Measurements from ENCODE around the gene PPM1B.
"Not testable (repeated sequence)": the region's sequence is repeated elsewhere in the genome, so short reads cannot be mapped to it uniquely, and the experiment has no call there.

Gene PPM1B

DNA sequence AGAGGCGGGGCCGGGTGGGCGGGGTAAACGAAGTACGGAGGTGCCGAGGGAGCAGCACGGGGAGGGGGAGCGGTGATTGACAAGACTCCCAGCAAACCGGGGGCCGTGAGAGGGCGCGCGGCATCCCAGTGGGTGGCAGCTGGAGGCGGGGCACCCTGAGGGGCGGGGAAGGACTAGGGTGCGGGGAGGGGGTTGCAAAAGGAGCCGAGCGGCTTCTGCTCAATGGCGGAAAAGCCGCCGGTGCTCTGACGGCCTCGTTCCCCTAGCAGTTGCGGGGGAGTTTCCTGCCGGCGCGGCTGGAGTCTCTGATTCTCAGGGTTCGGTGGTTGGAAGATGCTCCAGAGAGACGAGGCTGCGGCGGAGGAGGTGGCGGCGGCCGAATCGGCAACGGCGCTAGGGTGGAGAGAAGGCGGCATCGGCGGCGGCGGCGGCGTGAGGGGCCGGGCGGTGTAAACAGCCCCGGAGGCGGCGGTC lies at the start of gene PPM1B:
PPM1B (plus strand) TSS at position 195 of the 474 bp plus-strand sequence. CDS start 32,325 bp downstream, outside the sequence.
- Histone ChIP-seq H3K9me3 (ENCODE audit: low read length) (no peaks in the 10 kb centered on the region), H3K4me3 (ENCODE audit: low read length) (peak within 1 kb of the TSS; percentile 94), H3K27me3 (ENCODE audit: insufficient read depth, low read length) (no peaks in the 10 kb centered on the region), H2AFZ (ENCODE audit: low read depth, low read length) (peak within 1 kb of the TSS; percentile 67), H3K4me1 (ENCODE audit: insufficient read depth, low read length) (peaks cover 7% of the 10 kb centered on the region), H3K36me3 (ENCODE audit: insufficient read depth, low read length) (no peaks in the 10 kb centered on the region)

DNA sequence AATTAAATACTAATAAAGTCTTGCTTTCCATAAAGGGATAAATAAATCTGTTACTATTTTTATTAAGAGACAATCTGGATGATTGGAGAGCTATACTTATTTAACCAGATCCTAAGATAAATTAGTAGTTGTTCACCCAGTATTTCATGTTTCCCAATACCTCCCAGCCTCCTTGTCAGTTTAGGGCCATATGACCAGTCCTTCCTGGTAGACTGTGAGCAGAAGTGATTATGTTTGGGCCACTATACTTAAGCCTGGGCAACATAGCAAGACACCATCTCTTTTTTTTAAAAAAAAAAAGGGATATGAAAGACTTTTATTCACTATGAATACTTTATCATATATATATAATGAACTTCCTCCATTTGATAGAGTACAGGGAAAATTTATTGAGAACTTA lies 48.8 kb upstream of the PPM1B start:
- no peaks in the 10 kb centered on the region for H3K9me3 ChIP-seq (ENCODE audit: low read length)
- H3K27me3 ChIP-seq (ENCODE audit: insufficient read depth, low read length), result no peaks in the 10 kb centered on the region
- no peak overlapping the region for H3K4me3 ChIP-seq (ENCODE audit: low read length)
- no peak overlapping the region for H2AFZ ChIP-seq (ENCODE audit: low read depth, low read length)
- no peaks in the 10 kb centered on the region for H3K36me3 ChIP-seq (ENCODE audit: insufficient read depth, low read length)
- no peaks in the 10 kb centered on the region for H3K4me1 ChIP-seq (ENCODE audit: insufficient read depth, low read length)

- Histone ChIP-seq H2AFZ (ENCODE audit: low read depth, low read length) (no peak overlapping the region), H3K4me3 (ENCODE audit: low read length) (no peak overlapping the region), H3K36me3 (ENCODE audit: insufficient read depth, low read length) (no peaks in the 10 kb centered on the region), H3K9me3 (ENCODE audit: low read length) (no peaks in the 10 kb centered on the region), H3K4me1 (ENCODE audit: insufficient read depth, low read length) (no peaks in the 10 kb centered on the region), H3K27me3 (ENCODE audit: insufficient read depth, low read length) (no peaks in the 10 kb centered on the region)
These were observed 48.2 kb upstream of the PPM1B start for GRCh38 chr2:44120428-44120827.

GRCh38 chr2:44121899-44122298 lies 46.8 kb upstream of the PPM1B start:
- H3K9me3 ChIP-seq (ENCODE audit: low read length), result no peaks in the 10 kb centered on the region
- no peak overlapping the region for H2AFZ ChIP-seq (ENCODE audit: low read depth, low read length)
- no peaks in the 10 kb centered on the region for H3K27me3 ChIP-seq (ENCODE audit: insufficient read depth, low read length)
- no peak overlapping the region for H3K4me3 ChIP-seq (ENCODE audit: low read length)
- no peaks in the 10 kb centered on the region for H3K36me3 ChIP-seq (ENCODE audit: insufficient read depth, low read length)
- H3K4me1 ChIP-seq (ENCODE audit: insufficient read depth, low read length), result no peaks in the 10 kb centered on the region

DNA sequence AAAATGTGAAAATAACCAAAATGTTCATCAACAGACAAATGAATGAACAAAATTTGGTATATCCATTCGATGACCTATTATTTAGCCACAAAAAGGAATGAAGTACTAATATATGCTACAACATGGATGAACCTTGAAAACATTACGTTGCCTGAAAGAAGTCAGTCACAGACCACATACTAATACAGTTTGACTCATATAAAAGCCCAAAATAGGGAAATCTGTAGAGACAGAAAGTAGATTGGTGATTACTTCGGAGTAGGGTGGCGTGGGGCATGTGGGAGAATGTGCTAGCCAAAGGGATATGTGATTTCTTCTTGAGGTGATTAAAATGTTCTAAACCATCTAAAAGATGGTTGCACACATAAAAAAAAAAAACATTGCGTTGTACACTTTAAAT lies 44.2 kb upstream of the PPM1B start:
- Histone ChIP-seq H3K9me3 (ENCODE audit: low read length) (no peaks in the 10 kb centered on the region), H3K4me1 (ENCODE audit: insufficient read depth, low read length) (no peaks in the 10 kb centered on the region), H2AFZ (ENCODE audit: low read depth, low read length) (no peak overlapping the region), H3K36me3 (ENCODE audit: insufficient read depth, low read length) (no peaks in the 10 kb centered on the region), H3K27me3 (ENCODE audit: insufficient read depth, low read length) (no peaks in the 10 kb centered on the region), H3K4me3 (ENCODE audit: low read length) (no peak overlapping the region)

GRCh38 chr2:44126106-44126797 lies 42.4 kb upstream of the PPM1B start:
- no peaks in the 10 kb centered on the region for H3K9me3 ChIP-seq (ENCODE audit: low read length)
- H3K27me3 ChIP-seq (ENCODE audit: insufficient read depth, low read length), result no peaks in the 10 kb centered on the region
- no peaks in the 10 kb centered on the region for H3K4me1 ChIP-seq (ENCODE audit: insufficient read depth, low read length)
- no peaks in the 10 kb centered on the region for H3K36me3 ChIP-seq (ENCODE audit: insufficient read depth, low read length)
- H3K4me3 ChIP-seq (ENCODE audit: low read length), result no peak overlapping the region
- no peak overlapping the region for H2AFZ ChIP-seq (ENCODE audit: low read depth, low read length)

DNA sequence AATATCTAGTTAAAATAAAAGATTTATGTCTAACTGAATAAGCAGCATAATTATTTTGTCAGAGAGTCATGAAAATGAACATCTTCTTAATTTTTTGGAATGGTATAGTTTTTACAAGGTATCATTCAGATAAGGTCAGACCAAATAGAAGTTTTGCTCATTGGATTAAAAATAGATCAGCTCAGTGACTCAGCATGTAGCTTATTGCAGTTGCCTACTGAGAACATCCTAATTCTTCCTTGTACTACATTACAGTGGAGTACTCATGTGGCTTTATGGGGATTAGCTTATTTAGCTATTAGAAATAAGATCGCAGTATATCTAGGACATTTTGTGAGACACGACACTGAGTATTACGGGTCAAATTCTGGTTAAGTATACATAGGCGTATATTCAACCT lies 38.2 kb upstream of the PPM1B start:
- peaks cover 3% of the 10 kb centered on the region for H3K4me1 ChIP-seq (ENCODE audit: insufficient read depth, low read length)
- no peak overlapping the region for H2AFZ ChIP-seq (ENCODE audit: low read depth, low read length)
- no peaks in the 10 kb centered on the region for H3K9me3 ChIP-seq (ENCODE audit: low read length)
- no peaks in the 10 kb centered on the region for H3K27me3 ChIP-seq (ENCODE audit: insufficient read depth, low read length)
- no peaks in the 10 kb centered on the region for H3K36me3 ChIP-seq (ENCODE audit: insufficient read depth, low read length)
- H3K4me3 ChIP-seq (ENCODE audit: low read length), result no peak overlapping the region

DNA sequence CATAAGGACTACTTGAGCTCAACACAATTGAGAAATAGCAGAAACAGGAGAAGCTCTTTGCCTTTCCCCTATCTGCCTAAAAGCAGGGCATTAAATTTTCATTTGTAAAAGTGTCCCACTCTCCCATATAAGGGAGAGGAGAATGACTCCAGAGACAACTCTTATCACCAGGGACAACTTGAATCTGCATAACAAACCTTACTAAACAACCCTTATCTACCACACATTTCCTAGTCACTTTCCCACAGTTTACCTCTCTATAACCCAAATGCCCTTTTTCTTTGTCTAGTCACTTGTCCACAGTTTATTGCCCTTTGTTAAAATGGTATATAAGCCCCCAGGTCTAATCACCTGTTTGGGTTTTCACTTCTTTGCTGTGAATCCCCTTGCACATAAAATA lies 37.5 kb upstream of the PPM1B start:
- no peak overlapping the region for H2AFZ ChIP-seq (ENCODE audit: low read depth, low read length)
- no peak overlapping the region for H3K4me3 ChIP-seq (ENCODE audit: low read length)
- H3K27me3 ChIP-seq (ENCODE audit: insufficient read depth, low read length), result no peaks in the 10 kb centered on the region
- H3K36me3 ChIP-seq (ENCODE audit: insufficient read depth, low read length), result no peaks in the 10 kb centered on the region
- H3K4me1 ChIP-seq (ENCODE audit: insufficient read depth, low read length), result peaks cover 7% of the 10 kb centered on the region
- H3K9me3 ChIP-seq (ENCODE audit: low read length), result no peaks in the 10 kb centered on the region

GRCh38 chr2:44133602-44134001 lies 35.1 kb upstream of the PPM1B start:
- H3K9me3 ChIP-seq (ENCODE audit: low read length); H3K36me3 ChIP-seq (ENCODE audit: insufficient read depth, low read length); H3K4me1 ChIP-seq (ENCODE audit: insufficient read depth, low read length); H2AFZ ChIP-seq (ENCODE audit: low read depth, low read length); H3K4me3 ChIP-seq (ENCODE audit: low read length); H3K27me3 ChIP-seq (ENCODE audit: insufficient read depth, low read length): not testable (repeated sequence)

- Histone ChIP-seq H3K4me3 (ENCODE audit: low read length) (no peak overlapping the region), H2AFZ (ENCODE audit: low read depth, low read length) (no peak overlapping the region), H3K36me3 (ENCODE audit: insufficient read depth, low read length) (no peaks in the 10 kb centered on the region), H3K9me3 (ENCODE audit: low read length) (no peaks in the 10 kb centered on the region), H3K4me1 (ENCODE audit: insufficient read depth, low read length) (peaks cover 7% of the 10 kb centered on the region), H3K27me3 (ENCODE audit: insufficient read depth, low read length) (no peaks in the 10 kb centered on the region)
These were observed 33.8 kb upstream of the PPM1B start for GRCh38 chr2:44134848-44135247.

DNA sequence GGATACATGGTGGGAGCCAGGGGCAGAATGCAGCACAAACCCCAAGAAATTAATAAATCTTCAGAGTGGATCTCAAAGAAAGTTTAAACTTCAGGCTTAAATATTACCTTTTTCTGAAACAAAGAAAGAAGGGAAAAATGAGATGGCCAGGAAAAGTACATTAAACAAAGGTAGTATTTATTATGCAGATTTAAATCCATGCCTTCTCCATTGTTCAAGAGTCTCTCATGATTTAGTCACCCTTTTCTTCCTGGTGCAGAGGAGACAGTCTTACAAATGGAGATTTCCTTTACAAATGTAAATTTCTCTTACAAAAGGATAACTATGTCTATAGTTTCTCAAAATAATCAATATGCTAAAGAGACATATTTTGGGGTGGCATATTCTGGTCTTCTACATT lies 33.4 kb upstream of the PPM1B start:
- Histone ChIP-seq H3K36me3 (ENCODE audit: insufficient read depth, low read length) (no peaks in the 10 kb centered on the region), H2AFZ (ENCODE audit: low read depth, low read length) (no peak overlapping the region), H3K27me3 (ENCODE audit: insufficient read depth, low read length) (no peaks in the 10 kb centered on the region), H3K4me3 (ENCODE audit: low read length) (no peak overlapping the region), H3K9me3 (ENCODE audit: low read length) (no peaks in the 10 kb centered on the region), H3K4me1 (ENCODE audit: insufficient read depth, low read length) (peaks cover 7% of the 10 kb centered on the region)

DNA sequence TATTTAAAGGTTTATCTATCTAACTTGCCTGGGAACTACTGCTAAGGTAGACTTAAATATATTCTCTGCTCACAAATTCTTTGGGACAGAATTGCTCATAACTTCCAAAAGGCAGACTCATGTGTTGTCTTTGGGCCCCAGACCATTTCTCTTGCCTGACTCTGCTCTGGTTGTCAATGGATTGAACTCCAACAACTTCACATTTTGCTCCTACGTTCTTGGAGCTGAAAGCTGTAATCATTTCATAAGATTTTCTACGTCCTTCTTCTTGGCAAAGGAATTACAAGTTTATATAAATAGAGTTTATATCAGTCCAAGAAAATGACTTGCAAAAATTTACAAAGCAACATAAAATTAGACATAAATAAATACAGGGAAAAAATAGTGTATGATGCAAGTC lies 32.9 kb upstream of the PPM1B start:
- no peaks in the 10 kb centered on the region for H3K36me3 ChIP-seq (ENCODE audit: insufficient read depth, low read length)
- no peaks in the 10 kb centered on the region for H3K9me3 ChIP-seq (ENCODE audit: low read length)
- no peak overlapping the region for H2AFZ ChIP-seq (ENCODE audit: low read depth, low read length)
- H3K27me3 ChIP-seq (ENCODE audit: insufficient read depth, low read length), result no peaks in the 10 kb centered on the region
- H3K4me1 ChIP-seq (ENCODE audit: insufficient read depth, low read length), result peaks cover 7% of the 10 kb centered on the region
- H3K4me3 ChIP-seq (ENCODE audit: low read length), result no peak overlapping the region

DNA sequence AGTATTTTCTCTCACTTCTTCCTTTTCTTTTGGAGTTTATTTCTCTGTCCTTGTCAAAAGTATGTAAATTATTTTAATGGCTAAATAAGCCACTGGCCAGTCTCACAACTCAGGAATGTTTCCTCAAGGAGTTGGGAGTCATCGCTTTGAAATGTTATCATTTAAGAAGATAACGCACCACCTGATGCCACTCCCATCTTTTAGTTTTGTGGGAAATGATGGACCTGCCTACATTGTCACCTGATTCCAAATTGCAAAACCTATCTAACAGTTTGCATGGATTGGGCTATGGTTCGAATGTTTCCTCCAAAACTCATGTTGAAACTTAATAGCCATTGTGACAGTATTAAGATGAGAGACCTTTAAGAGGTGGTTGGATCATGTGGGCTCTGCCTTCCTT lies 32.4 kb upstream of the PPM1B start:
- Histone ChIP-seq H3K27me3 (ENCODE audit: insufficient read depth, low read length) (no peaks in the 10 kb centered on the region), H3K4me1 (ENCODE audit: insufficient read depth, low read length) (peaks cover 7% of the 10 kb centered on the region), H2AFZ (ENCODE audit: low read depth, low read length) (no peak overlapping the region), H3K36me3 (ENCODE audit: insufficient read depth, low read length) (no peaks in the 10 kb centered on the region), H3K4me3 (ENCODE audit: low read length) (no peak overlapping the region), H3K9me3 (ENCODE audit: low read length) (no peaks in the 10 kb centered on the region)

DNA sequence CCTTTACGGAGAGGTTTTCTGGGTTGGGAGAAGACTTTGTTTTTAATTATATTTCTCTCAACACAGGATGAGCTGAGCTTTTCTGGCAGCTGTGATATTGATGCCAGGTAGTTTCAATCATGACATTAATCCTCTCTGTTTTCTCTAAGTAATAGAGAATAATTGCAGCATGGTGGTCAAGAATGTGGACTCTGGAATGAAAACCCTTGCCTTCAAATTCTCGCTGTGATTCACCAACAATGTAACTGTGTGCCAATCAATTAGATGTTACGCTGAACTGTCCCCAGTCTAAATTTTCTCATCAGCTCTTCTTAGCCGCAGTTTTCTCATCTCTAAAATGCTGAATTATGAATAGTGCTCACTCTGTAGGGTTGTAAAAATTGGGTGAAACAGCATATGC lies 31.6 kb upstream of the PPM1B start:
- no peak overlapping the region for H3K4me3 ChIP-seq (ENCODE audit: low read length)
- H2AFZ ChIP-seq (ENCODE audit: low read depth, low read length), result no peak overlapping the region
- no peaks in the 10 kb centered on the region for H3K36me3 ChIP-seq (ENCODE audit: insufficient read depth, low read length)
- H3K4me1 ChIP-seq (ENCODE audit: insufficient read depth, low read length), result peaks cover 7% of the 10 kb centered on the region
- H3K27me3 ChIP-seq (ENCODE audit: insufficient read depth, low read length), result no peaks in the 10 kb centered on the region
- no peaks in the 10 kb centered on the region for H3K9me3 ChIP-seq (ENCODE audit: low read length)

All from neuron (in vitro differentiated cells).